IPS-NIHi7 (cell line): ENCODE measurements around the gene RXRA.
"Not testable (repeated sequence)": the region's sequence is repeated elsewhere in the genome, so short reads cannot be mapped to it uniquely, and the experiment has no call there.

Experiments used
- DNase-seq: peaks from one replicate; pipeline ENCODE4 v3.0.0; 2012; ENCODE audit warnings: mixed read lengths; ENCODE audit errors: extremely low spot score

RXRA gene

DNA sequence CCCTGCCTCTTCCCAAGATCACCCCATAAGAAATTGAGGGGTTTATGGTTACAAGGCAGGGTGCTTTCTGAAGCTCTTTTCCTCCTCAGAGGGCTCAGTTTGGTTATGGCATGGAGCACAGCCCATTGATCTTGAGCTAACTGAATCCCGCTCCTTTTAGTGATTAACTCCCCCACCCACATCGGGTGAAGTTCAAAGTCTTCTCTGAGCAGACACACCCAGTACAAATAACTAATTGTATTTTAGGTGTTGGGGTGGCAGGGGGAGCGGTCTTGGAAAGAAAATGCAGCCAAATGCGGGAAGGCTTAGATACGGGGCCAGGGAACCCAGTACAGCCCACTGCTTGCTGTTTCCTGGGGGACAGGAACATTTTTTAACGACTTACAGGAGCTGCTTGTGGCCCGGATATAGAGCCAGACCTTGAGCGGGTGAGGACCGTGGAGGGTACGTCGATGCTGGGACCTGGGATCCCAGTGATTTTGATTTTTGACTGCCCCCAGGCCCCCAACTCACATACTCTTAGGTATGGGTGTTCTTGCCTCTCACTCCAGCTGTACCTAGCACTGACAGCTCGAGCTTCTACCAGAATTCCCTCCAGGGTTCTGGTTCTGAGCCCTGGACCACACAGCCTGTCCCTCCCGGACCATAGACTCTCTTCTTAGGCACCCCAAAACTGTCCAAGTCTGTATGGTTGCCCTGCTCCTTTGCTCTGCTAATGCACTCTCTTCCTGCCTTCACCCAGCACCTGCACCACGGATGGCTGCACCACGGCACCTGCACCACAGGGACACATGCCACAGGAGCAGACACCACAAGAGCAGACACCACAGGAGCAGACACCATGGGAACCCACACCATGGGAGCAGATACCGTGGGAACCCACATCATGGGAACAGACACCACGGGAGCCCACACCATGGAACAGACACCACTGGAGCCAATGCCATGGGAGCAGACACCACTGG is 18.3 kb upstream of the RXRA start:
- no peak for DNase-seq

DNA sequence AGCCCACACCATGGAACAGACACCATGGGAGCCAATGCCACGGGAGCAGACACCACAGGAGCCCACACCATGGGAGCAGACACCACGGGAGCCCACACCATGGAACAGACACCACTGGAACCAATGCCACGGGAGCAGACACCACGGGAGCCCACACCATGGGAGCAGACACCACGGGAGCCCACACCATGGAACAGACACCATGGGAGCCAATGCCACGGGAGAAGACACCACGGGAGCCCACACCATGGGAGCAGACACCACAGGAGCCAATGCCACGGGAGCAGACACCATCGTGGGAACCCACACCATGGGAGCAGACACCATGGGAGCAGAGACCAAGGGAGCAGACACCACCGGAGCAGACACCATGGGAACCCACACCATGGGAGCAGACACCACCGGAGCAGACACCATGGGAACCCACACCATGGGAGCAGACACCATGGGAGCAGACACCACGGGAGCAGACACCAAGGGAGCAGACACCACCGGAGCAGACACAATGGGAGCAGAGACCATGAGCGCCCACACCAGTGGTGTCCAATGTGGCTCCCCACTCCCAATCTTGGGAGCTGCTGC is 17.5 kb upstream of the RXRA start:
- DNase-seq: not testable (repeated sequence)

DNA sequence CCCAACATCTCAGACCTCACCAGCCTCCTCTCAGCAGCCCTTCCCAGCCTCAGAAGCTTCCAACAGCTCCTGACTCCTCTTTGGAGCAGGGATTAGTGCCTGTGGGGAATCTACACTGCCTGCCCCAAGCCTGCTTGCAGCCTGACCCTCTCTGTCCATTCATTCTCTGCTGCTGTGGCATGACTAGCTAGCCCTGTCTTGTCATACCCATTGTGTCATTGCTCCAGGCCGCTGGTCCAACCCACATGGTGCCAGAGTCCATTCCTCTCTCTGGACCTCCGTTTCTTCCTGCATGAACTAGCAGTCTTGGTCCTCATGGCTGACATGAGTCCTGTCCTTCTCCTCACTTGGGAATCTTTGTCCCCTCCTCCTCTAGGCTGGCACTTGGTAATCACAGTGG is 12.8 kb upstream of the RXRA start:
- DNase-seq: no peak

DNA sequence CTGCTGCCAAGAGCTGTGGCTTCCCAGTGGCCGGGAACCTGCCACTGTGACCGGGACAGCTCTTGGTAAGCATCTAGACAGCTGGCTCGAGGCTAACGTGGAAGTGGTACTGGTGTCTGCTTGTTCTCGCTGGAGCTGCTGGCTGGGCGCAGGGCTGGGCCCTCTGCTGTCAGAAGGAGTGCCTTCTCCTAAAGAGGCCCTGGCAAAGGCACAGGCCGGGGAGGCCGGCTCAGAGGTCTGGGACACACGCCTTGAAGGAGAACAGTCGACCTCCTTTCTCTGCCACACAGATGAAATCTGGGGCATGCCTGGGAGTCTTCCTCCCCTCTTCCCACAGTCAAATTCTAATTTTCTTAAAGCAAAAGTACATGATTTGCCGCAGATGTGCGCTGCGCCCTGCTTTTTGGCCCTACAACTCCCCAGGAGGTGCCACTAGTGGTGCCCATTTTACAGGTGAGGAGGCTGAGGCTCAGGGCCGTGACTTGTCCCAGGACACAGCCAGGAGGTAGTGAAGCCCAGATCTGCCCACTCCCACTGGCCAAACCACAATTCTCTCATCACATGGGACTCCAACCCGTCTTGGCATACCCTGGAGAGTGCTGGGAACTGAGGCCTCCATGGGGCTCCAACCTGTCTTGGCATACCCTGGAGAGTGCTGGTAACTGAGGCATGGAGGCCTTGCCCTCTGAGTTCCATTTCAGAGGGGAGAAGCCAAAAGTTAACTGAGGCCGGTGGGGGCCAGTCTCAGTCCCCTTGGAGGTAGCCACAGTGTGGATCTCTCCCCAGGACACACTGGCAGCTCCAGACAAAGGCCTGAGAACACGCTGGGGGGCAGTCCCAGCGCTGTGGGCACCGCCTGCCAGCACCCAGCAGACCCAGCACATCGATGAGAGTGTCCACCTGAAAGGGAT is 12.0 kb upstream of the RXRA start:
- DNase-seq: no peak

DNA sequence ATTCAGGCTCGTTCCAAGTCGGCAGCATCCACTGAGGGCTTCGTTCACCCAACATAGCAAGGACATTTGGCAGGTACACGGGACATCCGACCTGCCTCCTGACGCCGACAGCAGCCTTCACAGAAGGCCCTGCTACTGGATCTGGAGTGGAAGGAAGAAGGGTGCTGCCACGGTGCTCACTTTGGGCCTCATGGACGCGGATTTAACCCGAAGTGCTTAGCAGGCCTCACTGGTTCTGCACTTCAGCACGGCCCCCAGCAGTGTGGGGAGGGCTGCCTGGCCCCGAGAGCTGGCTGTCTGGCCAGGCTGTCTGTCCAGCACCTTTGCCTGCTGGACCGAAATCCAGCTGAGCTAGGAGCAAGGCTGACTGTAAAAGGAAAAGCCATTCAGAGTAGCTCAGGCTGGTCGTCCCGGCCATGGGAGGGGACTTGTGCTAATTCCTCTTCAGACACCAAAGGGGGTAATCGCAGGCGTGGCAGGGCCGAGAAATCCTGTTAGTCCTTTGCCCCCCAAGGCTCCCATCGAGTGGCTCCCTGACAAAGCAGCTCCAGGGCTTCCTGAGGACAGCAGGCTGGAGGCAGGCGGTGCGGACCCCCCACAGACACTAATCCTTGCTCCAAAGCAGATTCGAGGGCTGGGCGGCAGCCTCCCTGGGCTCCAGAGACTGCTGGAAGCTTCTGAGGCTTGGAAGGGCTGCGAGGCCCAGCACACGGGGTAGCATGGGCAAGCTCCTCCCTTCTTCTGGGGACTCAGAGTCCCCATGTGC is 11.1 kb upstream of the RXRA start:
- DNase-seq: no peak

DNA sequence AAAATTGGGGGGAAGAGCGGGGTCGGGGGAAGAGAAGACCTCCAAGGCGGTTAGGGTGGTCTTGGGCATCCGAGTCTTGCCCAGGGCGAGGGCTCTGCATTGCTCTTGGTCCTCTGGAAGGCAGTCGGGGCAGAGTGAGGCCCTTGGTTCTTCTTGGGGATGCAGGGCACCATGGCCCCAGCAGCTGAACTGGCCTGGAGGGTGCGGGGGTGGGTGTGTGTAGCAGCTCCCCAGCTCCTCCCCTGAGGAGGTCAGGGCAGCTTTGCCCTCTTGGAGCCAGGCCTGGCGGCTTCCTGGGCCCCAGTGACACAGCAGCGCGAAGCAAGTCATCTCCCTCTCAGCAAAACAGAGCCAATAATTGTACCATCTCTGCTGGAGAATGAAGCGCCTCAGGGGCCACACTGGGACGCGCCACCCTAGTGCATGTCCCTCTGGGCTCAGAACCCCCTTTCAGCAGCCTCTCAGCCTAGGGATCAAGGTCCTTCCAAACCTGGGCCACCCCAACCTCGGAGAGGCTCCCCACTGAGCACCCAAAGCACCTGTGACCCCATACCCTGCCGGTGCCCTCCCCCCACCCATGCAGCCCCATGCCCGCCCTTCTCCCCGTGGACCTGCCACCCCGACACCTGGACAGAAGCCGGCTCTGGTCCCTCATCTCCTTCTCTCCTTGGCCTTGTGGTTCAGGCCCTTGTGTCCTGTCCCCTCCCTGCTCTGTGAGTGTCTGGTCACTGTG is 10.4 kb upstream of the RXRA start:
- no peak for DNase-seq

DNA sequence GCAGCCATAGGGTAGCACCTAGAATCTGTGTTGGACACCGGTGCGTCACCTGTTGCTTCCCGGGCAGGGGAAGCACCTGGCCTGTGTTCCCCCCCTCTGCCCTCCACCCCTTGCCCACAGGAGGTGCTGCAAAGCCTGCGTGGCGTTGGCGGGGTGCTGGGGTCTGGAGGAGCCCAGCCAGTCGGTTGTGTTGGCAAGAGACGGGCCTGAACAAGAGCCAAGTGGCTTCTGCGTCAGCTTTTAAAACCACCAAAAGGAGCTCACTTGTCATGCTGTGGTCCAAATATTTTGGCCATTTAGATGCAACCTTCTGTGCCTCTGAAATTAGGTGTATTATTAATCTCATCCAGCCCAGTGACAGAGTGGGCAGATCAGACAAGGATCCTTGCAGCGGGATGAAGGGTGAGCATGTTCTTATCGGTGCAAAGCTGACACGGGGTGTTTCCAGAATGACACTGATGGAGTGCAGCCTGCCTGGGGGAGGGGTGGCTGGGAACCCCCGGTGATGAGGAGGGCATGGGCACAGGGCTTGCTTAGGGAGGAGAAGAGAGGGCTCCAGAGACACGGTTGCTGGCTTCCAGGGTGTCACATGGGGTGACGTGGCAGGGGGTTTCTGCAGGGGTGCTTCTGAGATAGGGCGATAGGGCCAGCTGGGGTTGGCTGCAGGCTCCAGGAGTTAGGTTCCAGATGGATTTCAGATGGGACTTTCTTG is 9.7 kb upstream of the RXRA start:
- DNase-seq: no peak

DNA sequence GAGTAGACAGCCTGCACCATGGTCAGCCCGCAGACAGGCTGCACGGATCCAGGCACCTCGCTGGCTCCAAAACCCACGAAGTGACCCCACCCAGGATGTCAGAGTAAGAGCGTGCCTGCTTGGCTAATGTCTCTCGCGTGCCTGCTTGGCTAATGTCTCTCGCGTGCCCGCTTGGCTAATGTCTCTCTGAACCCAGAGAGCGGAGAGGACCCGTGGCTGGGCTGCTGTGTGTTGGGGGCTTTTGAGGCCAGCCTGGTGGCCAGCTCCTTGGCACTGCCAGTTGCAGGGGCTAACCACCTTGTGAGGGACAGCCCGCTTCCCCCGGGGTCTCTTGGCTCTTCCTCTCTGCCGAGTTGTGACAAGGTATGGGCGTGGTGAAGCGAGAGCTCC is 8.9 kb upstream of the RXRA start:
- no peak for DNase-seq

DNA sequence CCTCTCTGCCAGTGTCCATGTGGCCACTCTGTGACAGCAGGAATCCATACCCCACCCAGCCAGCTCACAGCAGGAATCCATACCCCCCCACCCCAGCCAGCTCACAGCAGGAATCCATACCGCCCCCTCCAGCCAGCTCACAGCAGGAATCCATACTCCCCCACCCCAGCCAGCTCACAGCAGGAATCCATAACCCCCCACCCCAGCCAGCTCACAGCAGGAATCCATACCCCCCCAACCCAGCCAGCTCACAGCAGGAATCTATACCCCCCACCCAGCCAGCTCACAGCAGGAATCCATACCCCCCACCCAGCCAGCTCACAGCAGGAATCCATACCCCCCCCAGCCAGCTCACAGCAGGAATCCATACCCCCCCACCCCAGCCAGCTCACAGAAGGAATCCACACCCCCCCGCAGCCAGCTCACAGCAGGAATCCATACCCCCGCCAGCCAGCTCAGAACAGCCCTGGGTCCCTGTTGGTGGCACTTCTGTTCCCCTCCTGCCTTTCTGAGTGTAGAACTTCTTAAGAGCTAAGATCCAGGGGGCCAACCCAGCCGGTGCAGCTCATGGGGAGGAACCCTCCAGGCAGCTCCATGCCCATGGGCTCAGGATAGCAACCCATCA is 8.4 kb upstream of the RXRA start:
- DNase-seq: no peak

DNA sequence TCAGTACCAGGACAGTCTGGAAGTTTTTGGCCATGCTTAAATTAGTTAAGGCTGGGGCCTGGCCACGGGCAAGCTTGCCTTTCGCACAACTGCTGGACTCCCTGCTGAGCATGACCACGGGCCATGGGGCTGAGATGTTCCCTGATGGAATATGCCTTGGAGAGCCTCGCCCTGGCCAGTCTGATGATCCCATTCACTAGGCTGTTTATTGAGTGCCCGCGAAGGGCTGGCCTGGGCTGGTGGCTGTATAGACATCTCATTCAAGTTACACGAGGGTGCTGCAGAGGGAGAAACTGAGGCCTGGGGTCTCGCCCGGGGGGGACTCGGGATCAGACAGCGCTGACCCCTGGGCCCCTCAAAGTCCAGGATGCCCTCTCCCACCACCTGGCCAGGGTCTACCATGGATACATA is 7.8 kb upstream of the RXRA start:
- no peak for DNase-seq

DNA sequence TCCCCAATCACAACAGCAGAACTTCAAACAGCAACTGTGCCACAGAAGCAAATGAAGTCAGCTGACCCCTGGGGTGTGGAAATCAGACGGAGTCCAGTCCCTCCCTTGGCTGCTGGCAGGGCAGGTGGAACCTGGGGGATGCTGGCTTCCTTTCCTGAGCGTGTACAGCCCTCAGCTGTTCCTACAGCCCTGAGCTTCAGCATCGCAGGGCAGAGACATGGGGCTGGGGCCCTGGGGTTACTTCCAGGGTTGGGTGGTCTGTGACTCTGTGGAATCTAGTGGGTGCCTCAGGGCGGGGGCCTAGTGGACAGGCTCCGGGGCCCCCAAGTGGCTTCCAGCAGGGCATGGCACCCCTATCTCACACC is 7.3 kb upstream of the RXRA start:
- no peak for DNase-seq

DNA sequence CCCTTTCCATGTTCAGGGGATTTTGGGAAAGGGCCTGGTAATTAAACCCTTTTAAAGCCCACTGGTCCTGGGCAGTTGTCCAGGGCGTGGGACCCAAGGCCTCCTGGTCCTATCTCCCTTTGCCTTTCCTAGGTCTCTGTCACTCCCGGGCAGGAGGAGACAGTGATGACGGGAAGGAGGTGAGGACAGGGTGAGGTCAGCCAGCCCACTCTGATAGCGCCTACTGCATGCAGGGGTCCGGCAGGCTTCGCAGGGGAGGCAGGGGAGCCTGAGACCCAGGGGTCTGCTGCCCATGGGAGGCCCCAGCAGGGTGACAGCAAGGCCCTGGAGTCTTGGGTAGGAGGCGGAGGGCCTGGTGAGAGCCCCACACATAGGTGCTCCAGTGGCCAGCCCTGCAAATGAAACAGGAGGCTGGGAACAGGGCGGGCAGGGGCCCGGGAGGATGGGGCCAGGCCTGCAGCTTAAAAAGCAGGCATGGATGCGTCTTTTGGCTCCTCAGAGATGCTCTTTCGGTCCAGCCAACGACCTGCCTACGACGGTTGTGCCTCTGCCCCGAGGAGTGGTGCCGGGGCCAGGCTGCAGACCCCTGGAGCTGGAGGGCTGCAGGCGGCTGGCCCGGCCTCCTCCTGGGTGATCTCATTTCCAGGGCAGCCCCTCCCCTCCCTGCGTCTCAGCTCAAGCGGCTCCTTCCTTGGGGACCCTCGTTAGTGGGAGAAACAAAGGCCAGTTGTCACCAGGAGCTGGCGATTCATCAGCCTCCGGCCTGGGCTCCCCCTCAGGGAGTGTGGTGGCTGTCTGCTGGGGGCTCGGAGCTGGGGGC is 6.7 kb upstream of the RXRA start:
- no peak for DNase-seq

DNA sequence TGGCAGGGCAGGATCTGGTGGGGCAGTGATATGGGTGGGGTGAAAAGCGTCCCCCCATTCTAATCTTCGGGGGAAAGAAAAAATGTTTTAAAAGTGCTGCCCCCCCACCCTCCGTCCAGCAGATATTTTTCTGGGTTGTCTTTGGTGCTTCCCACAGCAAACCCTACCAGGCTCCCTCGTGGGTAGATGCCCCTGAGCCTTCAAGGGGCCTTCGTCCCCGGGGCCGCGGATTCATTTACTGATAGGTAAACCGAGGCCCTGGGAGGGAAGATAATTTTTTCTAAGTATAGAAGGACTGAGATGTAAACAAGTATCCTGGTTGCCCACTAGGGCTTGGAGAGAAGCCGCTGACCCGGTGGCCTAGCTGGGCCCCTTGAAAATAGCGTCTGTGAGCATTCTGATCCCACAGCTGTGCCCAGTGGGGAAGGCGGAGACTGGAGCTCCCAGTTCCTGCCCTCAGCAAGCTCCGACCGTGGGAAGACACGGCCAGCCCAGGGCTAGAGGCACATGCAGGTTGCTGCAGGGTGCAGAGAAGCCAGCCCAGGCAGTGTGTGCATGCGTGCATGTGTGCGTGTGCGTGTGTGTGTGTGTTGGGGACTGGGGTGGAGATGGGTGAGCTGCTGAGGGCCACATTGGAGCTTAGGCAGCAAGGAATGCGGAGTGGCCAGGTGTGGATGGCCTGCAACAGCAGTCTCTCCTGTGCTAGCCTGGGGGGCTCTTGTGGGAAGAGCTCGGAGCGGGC is 6.0 kb upstream of the RXRA start:
- DNase-seq: no peak

DNA sequence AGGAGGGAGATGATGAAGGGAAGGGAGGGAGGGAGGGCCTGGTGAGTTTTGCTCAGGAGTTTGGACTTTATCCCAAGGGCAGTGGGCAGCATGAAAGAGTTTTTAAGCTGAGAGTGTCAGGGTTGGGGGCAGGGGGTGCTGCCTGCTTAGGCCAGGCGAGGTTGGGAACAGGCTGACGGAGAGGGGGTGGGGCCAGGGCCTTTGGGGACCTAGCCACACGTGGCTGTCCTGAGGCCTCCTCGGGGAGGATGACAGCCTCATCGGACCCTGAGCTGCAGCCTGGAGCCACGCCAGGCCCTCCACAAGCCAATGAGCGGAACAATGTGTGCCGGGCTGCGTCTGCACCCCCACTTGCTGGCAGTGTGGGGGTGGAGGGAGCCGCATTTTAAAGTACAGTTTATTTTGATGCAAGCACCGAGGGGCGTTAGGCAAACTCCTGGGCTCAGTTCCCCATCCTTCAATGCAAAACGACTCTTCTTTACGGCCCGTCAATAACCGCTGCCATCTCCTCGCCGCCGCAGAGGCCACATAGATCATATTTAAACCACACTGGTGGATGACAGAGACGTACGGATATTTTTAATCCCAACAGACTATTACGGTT is 5.3 kb upstream of the RXRA start:
- no peak for DNase-seq

DNA sequence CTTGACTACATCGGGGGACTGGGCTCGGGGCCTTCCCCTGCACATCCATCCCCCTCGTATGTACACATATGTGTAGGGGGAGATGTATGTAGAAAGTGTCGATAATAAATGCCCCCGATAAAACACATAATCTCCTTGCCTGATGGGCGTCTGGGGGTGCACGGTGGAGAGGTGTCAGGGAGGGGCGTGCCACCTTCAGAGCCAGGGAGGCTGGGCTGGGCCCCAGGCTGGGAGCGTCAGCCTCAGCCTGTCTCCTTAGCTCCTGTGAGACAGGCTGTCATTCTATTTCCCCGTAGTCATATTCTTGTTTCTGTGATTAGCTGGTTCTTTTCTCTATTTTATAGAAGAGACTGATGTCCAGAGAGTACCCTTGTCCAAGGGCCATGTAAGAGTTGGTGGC is 4.7 kb upstream of the RXRA start:
- DNase-seq: no peak

DNA sequence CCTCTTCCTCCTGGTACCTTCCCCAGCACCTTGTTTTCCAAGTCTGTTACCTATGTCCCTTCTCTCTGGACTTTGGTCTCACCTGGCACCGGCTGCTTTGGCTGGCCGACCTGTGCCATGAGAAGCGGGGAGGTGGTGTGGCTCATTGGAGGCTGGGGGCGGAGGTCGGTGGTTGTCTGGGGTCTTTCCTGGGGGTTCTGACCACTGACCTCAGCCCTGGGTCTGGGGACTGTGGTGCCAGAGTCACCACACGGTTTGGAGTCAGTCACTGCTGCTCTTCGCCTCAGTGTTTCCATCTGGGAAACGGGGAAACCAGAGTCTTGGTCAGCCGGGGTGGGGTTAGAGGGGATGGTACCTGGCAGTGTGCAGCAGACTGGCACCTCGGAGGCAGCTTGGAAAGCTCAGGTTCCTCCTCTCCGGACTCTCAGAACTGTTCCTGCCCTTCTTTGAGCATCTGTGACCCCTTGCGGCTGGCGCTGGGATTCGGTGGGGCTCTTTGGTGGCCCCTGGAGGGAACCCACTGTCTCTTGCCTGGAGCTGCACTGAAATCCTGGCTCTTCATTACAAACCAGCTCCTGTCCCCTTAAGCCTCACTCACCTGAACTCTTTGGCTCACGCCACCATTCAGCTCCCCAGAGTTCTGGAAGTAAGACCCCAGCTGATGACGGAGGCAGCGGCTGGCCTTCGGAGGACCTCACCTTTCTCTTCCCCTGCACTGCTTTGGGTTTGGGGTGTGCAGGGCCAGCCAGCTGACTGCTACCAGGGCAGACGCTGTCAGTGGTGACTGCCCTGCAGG is 4.1 kb upstream of the RXRA start:
- no peak for DNase-seq

DNA sequence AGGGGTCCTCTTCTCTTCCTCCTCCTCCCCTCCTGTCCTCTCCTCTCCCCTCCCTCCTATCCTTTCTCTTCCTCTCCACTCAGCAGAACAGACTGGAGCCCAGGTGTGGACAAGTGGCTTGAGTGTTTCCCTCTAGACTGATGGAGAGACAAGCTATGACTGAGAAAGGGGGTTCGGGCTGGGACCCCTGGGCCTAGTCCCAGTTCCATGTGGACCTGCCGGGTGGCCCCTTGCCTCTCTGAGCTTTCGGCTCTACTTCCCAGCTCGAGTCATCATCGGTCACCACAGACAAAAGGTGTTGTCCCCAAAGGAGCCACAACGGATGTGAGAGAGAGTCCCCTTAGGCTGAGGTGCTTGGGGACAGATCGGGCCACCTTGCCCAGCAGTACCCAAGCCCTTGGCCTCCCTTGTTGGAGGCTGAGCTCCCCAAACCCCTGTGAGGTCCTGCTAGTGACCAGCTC is 3.4 kb upstream of the RXRA start:
- DNase-seq: no peak
